ENCODE results near the gene LMO4.

LMO4 gene

GRCh38 chr1:87318056-87318650, 10.5 kb upstream of the LMO4 start:
- no peak overlapping the region for H3K4me3 Mint-ChIP-seq
- H3K36me3 Mint-ChIP-seq (ENCODE audit: low read depth) = no peaks in the 10 kb centered on the region
- peaks cover 12% of the 10 kb centered on the region for H3K27me3 Mint-ChIP-seq (ENCODE audit: low read depth, poor library complexity)
- no peak for DNase-seq
- TF ChIP-seq, protein P1, sequence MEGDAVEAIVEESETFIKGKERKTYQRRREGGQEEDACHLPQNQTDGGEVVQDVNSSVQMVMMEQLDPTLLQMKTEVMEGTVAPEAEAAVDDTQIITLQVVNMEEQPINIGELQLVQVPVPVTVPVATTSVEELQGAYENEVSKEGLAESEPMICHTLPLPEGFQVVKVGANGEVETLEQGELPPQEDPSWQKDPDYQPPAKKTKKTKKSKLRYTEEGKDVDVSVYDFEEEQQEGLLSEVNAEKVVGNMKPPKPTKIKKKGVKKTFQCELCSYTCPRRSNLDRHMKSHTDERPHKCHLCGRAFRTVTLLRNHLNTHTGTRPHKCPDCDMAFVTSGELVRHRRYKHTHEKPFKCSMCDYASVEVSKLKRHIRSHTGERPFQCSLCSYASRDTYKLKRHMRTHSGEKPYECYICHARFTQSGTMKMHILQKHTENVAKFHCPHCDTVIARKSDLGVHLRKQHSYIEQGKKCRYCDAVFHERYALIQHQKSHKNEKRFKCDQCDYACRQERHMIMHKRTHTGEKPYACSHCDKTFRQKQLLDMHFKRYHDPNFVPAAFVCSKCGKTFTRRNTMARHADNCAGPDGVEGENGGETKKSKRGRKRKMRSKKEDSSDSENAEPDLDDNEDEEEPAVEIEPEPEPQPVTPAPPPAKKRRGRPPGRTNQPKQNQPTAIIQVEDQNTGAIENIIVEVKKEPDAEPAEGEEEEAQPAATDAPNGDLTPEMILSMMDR (IDR thresholded peaks at IDR 0.05) = no peak
- no peaks in the 10 kb centered on the region for H3K9me3 Mint-ChIP-seq
- H3K27ac Mint-ChIP-seq = no peak overlapping the region
- H3K4me1 Mint-ChIP-seq = peaks cover 33% of the 10 kb centered on the region

- peaks cover 27% of the 10 kb centered on the region for H3K4me1 Mint-ChIP-seq
- H3K4me3 Mint-ChIP-seq = no peak overlapping the region
- H3K9me3 Mint-ChIP-seq = no peaks in the 10 kb centered on the region
- TF ChIP-seq, protein P1 (IDR thresholded peaks at IDR 0.05) = no peak
- no peak for DNase-seq
- no peak overlapping the region for H3K27ac Mint-ChIP-seq
- peaks cover 12% of the 10 kb centered on the region for H3K27me3 Mint-ChIP-seq (ENCODE audit: low read depth, poor library complexity)
- no peaks in the 10 kb centered on the region for H3K36me3 Mint-ChIP-seq (ENCODE audit: low read depth)
These were observed 9.9 kb upstream of the LMO4 start for GRCh38 chr1:87318806-87319205.

DNA sequence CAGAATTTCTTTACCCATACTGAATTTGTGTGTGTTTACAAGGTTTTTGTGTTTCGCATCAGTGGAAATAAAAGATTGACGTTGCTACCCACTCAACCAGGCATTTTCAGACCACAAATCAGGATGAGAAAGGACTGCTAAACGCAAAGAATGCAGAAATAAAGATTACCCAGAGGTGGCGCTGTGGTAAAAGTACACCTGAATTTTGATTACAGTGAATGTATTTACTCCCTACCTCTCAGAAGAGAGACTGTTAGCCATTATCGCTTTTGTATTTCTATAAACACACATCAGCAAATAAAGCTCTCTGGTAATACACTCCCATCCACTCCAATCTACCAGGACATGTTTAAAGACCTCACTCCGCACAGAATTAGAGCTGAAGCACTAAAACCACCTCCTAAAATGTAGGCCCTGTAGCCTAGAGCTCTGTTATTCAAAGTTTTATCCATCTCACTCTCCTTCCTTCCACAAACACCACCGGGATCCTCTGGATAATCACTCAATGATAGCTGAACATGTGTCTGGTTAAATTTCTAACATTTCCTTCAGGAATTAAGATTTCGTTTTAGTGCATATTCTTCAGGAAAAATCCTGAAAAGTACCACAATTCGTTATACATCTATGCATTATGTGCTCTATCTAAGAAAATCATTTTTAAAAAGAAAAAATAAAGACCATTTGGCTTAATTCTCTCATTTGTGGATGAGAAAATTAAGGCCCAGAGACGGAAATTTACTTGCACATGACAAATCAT, 2.5 kb upstream of the LMO4 start:
- no peaks in the 10 kb centered on the region for H3K36me3 Mint-ChIP-seq (ENCODE audit: low read depth)
- TF ChIP-seq, protein P1 (IDR thresholded peaks at IDR 0.05) = peak; percentile 81
- H3K9me3 Mint-ChIP-seq = no peaks in the 10 kb centered on the region
- peak; percentile 51 for DNase-seq
- peak overlapping the region; percentile 1 for H3K4me3 Mint-ChIP-seq
- no peaks in the 10 kb centered on the region for H3K27me3 Mint-ChIP-seq (ENCODE audit: low read depth, poor library complexity)
- H3K27ac Mint-ChIP-seq = no peak overlapping the region
- peaks cover 42% of the 10 kb centered on the region for H3K4me1 Mint-ChIP-seq

DNA sequence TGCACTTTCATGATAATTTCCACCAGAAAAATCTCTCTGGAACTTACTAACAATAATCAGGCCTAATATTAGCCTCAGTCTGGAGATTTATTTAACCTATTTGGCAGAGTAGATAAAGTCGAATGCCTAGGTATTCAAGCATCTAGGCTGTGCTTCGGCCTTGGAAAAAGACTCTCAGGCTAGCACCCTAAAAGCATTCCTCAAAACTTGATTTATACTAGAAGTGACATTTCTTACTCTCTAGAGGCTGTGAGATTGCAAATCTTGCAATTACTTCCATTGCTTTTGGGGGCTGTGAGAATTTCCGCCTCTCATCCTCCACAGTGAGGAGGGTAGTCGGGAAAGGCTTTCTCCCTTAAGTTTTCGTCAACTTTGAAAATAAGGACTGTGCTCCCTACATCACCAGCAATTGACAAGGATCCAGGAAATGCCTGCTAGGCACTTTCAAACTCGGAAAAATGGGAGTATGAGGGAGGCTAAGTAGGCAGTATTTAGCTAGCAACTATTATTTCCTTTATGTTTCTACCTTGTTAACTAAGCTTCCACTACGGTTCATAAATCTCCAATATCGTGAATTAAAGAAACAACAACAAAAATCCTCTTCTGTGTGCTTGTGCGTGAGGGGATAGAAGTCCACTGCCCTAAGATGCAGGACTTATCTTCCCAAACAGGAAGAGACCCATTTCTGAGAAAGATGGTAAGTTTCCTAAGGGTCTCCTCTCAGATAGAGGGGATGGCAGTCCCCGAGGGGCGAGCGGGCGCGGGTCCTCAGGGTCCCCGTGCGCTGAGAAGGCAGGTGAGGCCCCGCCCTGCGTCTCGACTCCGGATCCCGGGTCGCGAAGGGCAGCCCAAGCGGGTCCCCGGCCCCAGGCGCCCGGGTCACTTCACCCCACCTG, 1.1 kb upstream of the LMO4 start:
- H3K27me3 Mint-ChIP-seq (ENCODE audit: low read depth, poor library complexity) = no peaks in the 10 kb centered on the region
- H3K9me3 Mint-ChIP-seq = no peaks in the 10 kb centered on the region
- peaks cover 43% of the 10 kb centered on the region for H3K4me1 Mint-ChIP-seq
- DNase-seq = peak; percentile 16
- TF ChIP-seq, protein P1 (IDR thresholded peaks at IDR 0.05) = no peak
- H3K36me3 Mint-ChIP-seq (ENCODE audit: low read depth) = peaks cover 8% of the 10 kb centered on the region
- peak overlapping the region; percentile 93 for H3K4me3 Mint-ChIP-seq
- peak overlapping the region; percentile 99 for H3K27ac Mint-ChIP-seq

GRCh38 chr1:87329051-87329525, 408 bp downstream of the LMO4 start:
- Mint-ChIP-seq H3K36me3 (ENCODE audit: low read depth) (peaks cover 16% of the 10 kb centered on the region), H3K9me3 (no peaks in the 10 kb centered on the region), H3K27me3 (ENCODE audit: low read depth, poor library complexity) (no peaks in the 10 kb centered on the region), H3K27ac (peak overlapping the region; percentile 99), H3K4me1 (peaks cover 57% of the 10 kb centered on the region), H3K4me3 (peak overlapping the region; percentile 95)
- peak; percentile 60 for DNase-seq
- TF ChIP-seq, protein P1 (IDR thresholded peaks at IDR 0.05) = no peak
